GM18907 (cell line): Measurements from ENCODE around the gene TNC.

Source experiments
- ATAC-seq: cut with Tn5 transposase; IDR thresholded peaks from one replicate; pipeline ENCODE4 v1.9.1; 2021; ENCODE audit warnings: mild to moderate bottlenecking, moderate library complexity; ENCODE audit not compliant: unreplicated experiment

The TNC gene

DNA sequence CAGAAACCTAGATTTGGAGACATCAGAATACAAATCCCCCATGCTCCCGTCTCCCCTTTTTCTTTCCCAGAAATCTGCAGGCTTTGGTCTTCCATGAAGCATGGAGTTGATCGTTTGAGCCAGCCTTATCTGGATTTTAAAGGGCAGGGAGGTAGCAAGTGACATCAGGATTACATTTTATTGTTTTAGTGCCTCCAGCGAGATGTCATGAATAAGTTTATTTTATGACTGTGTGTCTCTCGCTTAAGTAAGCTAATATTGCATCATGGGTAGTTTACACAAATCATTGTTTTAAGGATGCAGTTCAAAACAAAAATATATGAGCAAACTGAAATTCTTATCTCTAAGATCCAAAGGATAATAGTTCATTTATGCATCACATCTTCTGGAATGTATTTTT lies 136.9 kb downstream of the TNC start:
- ATAC-seq, result no peak

DNA sequence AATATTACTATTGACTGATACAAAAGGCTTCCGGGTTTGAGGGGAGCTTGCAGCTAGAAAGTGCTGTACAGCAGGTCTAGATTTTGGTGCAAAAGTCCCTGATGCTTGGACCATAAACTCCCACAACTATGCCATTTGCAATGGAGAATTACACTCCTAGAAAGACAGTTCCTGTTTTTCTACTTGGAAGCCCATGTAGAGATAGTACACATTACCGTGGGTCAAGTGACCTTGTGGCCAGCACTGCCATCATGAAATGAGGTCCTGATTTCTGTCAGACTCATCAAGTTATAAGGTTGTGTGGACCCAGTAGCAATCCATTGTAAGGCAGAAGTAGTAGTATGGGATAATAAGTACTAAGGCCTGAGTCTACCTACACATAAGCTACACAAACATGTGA lies 144.7 kb downstream of the TNC start:
- ATAC-seq, result no peak

DNA sequence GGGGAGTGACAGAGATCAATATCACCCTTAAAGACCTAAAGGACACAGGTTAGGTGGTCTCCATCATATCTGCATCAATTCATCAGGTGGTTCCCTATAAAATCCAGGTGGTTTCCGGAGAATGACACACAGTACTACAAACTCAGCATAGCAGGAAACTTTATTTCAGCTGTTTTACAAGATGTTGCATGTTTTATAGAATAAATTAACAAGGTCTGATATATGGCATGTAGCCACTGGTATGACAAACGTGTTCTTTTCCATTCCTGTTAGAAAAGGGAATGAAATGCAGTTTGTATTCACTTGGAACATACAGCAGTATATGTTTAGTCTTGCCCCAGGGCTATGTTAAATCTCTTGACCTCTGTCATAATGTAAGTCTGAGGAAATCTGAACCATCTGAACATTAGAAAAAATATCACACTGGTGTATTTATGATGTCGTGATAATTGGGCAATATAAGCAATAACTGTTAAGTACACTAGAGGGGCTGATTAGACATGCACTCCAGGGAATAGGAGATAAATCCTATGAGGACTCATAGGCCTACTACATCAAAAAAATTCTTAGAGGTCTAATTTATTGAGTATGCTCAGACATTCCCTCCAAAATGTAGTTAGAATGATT lies 145.3 kb downstream of the TNC start:
- ATAC-seq, result no peak
